Muscle layer of duodenum (tissue), 2 donors: Measurements from ENCODE around the gene OPN5.

Experiments used
- H3K27ac ChIP-seq: one replicate; pipeline ENCODE4 v1.7.0; 2013; ENCODE audit warnings: mild to moderate bottlenecking, low read length
- H3K27me3 ChIP-seq: one replicate; pipeline ENCODE4 v1.7.0; 2013; ENCODE audit warnings: low read depth, mild to moderate bottlenecking, control low read depth, low read length
- H3K36me3 ChIP-seq, 2 donors: one replicate each; pipeline ENCODE4 v1.7.0; 2013; ENCODE audit warnings: low read length in 2 of 2, control low read depth in 1 of 2, mild to moderate bottlenecking in 1 of 2; ENCODE audit not compliant: insufficient read depth in 2 of 2, control insufficient read depth in 1 of 2
- H3K4me1 ChIP-seq, 2 donors: one replicate each; pipeline ENCODE4 v1.7.0; 2013; ENCODE audit warnings: low read length in 2 of 2, mild to moderate bottlenecking in 2 of 2, control low read depth in 1 of 2, moderate library complexity in 1 of 2; ENCODE audit not compliant: insufficient read depth in 2 of 2, control insufficient read depth in 1 of 2
- H3K4me3 ChIP-seq, 2 donors: one replicate each; pipeline ENCODE4 v1.7.0; 2013; ENCODE audit warnings: low read length in 2 of 2, low read depth in 1 of 2, mild to moderate bottlenecking in 1 of 2
- H3K9me3 ChIP-seq, 2 donors: one replicate each; pipeline ENCODE4 v1.7.0; 2013; ENCODE audit warnings: low read length in 2 of 2, control low read depth in 1 of 2, mild to moderate bottlenecking in 1 of 2; ENCODE audit not compliant: control insufficient read depth in 1 of 2
- donor health status: healthy.

Gene OPN5

GRCh38 chr6:47789553-47789952 lies 7.7 kb downstream of the OPN5 start:
- Histone ChIP-seq H3K36me3 (no peaks in the 10 kb centered on the region), H3K4me3 (no peak overlapping the region), H3K27ac (no peak overlapping the region), H3K27me3 (no peaks in the 10 kb centered on the region), H3K4me1 (no peaks in the 10 kb centered on the region), H3K9me3 (no peaks in the 10 kb centered on the region)

GRCh38 chr6:47792216-47792733 lies 10.4 kb downstream of the OPN5 start:
- no peaks in the 10 kb centered on the region for H3K27me3 ChIP-seq
- no peak overlapping the region for H3K27ac ChIP-seq
- H3K36me3 ChIP-seq, result no peaks in the 10 kb centered on the region
- no peaks in the 10 kb centered on the region for H3K9me3 ChIP-seq
- H3K4me3 ChIP-seq, result no peak overlapping the region
- H3K4me1 ChIP-seq, result no peaks in the 10 kb centered on the region

- H3K4me3 ChIP-seq, result no peak overlapping the region
Measured at GRCh38 chr6:47794577-47795135, 12.8 kb downstream of the OPN5 start.

GRCh38 chr6:47801984-47802383 lies 20.2 kb downstream of the OPN5 start:
- Histone ChIP-seq H3K4me3 (no peak overlapping the region), H3K9me3 (no peaks in the 10 kb centered on the region), H3K27ac (no peak overlapping the region), H3K36me3 (no peaks in the 10 kb centered on the region), H3K4me1 (no peaks in the 10 kb centered on the region), H3K27me3 (no peaks in the 10 kb centered on the region)

More at GRCh38 chr6:47794577-47795135, 12.8 kb downstream of the OPN5 start:
- Histone ChIP-seq H3K4me1 (no peaks in the 10 kb centered on the region), H3K27me3 (no peaks in the 10 kb centered on the region), H3K9me3 (no peaks in the 10 kb centered on the region), H3K36me3 (no peaks in the 10 kb centered on the region), H3K27ac (no peak overlapping the region)

- H3K4me3 ChIP-seq, result no peak overlapping the region
- no peaks in the 10 kb centered on the region for H3K4me1 ChIP-seq
- H3K36me3 ChIP-seq, result no peaks in the 10 kb centered on the region
- no peak overlapping the region for H3K27ac ChIP-seq
- H3K9me3 ChIP-seq, result no peaks in the 10 kb centered on the region
- no peaks in the 10 kb centered on the region for H3K27me3 ChIP-seq
Measured at GRCh38 chr6:47804821-47805220, 23.0 kb downstream of the OPN5 start.

- Histone ChIP-seq H3K9me3 (no peaks in the 10 kb centered on the region), H3K4me3 (no peak overlapping the region), H3K36me3 (no peaks in the 10 kb centered on the region), H3K4me1 (no peaks in the 10 kb centered on the region), H3K27me3 (no peaks in the 10 kb centered on the region), H3K27ac (no peak overlapping the region)
Measured at GRCh38 chr6:47809873-47810272, 28.0 kb downstream of the OPN5 start.

GRCh38 chr6:47810885-47811284 lies 29.1 kb downstream of the OPN5 start:
- H3K9me3 ChIP-seq, result no peaks in the 10 kb centered on the region
- no peak overlapping the region for H3K27ac ChIP-seq
- no peaks in the 10 kb centered on the region for H3K4me1 ChIP-seq
- no peaks in the 10 kb centered on the region for H3K27me3 ChIP-seq
- no peak overlapping the region for H3K4me3 ChIP-seq
- H3K36me3 ChIP-seq, result no peaks in the 10 kb centered on the region

GRCh38 chr6:47811443-47811842 lies 29.6 kb downstream of the OPN5 start:
- no peaks in the 10 kb centered on the region for H3K9me3 ChIP-seq
- H3K4me3 ChIP-seq, result no peak overlapping the region
- no peaks in the 10 kb centered on the region for H3K36me3 ChIP-seq
- H3K27me3 ChIP-seq, result no peaks in the 10 kb centered on the region
- H3K27ac ChIP-seq, result no peak overlapping the region
- H3K4me1 ChIP-seq, result no peaks in the 10 kb centered on the region

GRCh38 chr6:47817749-47818148 lies 35.9 kb downstream of the OPN5 start:
- H3K9me3 ChIP-seq, result no peaks in the 10 kb centered on the region
- H3K4me3 ChIP-seq, result no peak overlapping the region
- no peaks in the 10 kb centered on the region for H3K36me3 ChIP-seq
- H3K27me3 ChIP-seq, result no peaks in the 10 kb centered on the region
- H3K27ac ChIP-seq, result no peak overlapping the region
- no peaks in the 10 kb centered on the region for H3K4me1 ChIP-seq

GRCh38 chr6:47819461-47819860 lies 37.6 kb downstream of the OPN5 start:
- Histone ChIP-seq H3K9me3 (no peaks in the 10 kb centered on the region), H3K27me3 (no peaks in the 10 kb centered on the region), H3K4me3 (no peak overlapping the region), H3K27ac (no peak overlapping the region), H3K4me1 (no peaks in the 10 kb centered on the region), H3K36me3 (no peaks in the 10 kb centered on the region)

- Histone ChIP-seq H3K9me3 (no peaks in the 10 kb centered on the region), H3K4me1 (no peaks in the 10 kb centered on the region), H3K36me3 (no peaks in the 10 kb centered on the region), H3K4me3 (no peak overlapping the region), H3K27me3 (no peaks in the 10 kb centered on the region), H3K27ac (no peak overlapping the region)
Measured at GRCh38 chr6:47822856-47823554, 41.2 kb downstream of the OPN5 start.
